Muscle layer of colon (tissue), 2 donors: ENCODE data around the gene UVRAG.

Experiments
- H3K27ac ChIP-seq: one replicate; pipeline ENCODE4 v1.7.0; 2013; ENCODE audit warnings: low read depth, mild to moderate bottlenecking, low read length, moderate library complexity
- H3K27me3 ChIP-seq, 2 donors: one replicate each; pipeline ENCODE4 v1.7.0; 2013; ENCODE audit warnings: low read length in 2 of 2, mild to moderate bottlenecking in 2 of 2; ENCODE audit not compliant: insufficient read depth in 2 of 2, control insufficient read depth in 1 of 2
- H3K36me3 ChIP-seq: one replicate; pipeline ENCODE4 v1.7.0; 2013; ENCODE audit warnings: mild to moderate bottlenecking, low read length; ENCODE audit not compliant: insufficient read depth
- H3K4me1 ChIP-seq: one replicate; pipeline ENCODE4 v1.7.0; 2013; ENCODE audit warnings: mild to moderate bottlenecking, low read length; ENCODE audit not compliant: insufficient read depth
- H3K4me3 ChIP-seq, 2 donors: one replicate each; pipeline ENCODE4 v1.7.0; 2013; ENCODE audit warnings: low read length in 2 of 2, low read depth in 1 of 2, mild to moderate bottlenecking in 1 of 2, moderate library complexity in 1 of 2
- H3K9ac ChIP-seq: one replicate; pipeline ENCODE4 v1.7.0; 2013; ENCODE audit warnings: low read length
- H3K9me3 ChIP-seq: one replicate; pipeline ENCODE4 v1.7.0; 2013; ENCODE audit warnings: mild to moderate bottlenecking, low read length
- donor health status: abdominal sarcoma.
- donor health status: Adenocarcinoma of cecum.

Gene UVRAG

DNA sequence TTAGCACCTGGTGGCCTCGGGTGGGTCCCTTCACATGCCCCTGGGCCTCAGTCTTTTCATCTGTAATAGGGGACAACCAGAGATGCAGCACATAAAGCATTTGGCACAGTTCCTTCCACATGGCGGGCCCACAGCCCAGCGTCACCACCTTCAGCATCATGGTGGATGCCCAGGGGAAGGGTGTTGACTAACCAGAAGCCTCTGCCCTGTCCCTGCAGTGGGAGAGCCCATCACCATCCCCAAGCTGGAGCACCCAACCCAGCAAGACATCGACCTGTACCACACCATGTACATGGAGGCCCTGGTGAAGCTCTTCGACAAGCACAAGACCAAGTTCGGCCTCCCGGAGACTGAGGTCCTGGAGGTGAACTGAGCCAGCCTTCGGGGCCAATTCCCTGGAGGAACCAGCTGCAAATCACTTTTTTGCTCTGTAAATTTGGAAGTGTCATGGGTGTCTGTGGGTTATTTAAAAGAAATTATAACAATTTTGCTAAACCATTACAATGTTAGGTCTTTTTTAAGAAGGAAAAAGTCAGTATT is 14.8 kb upstream of the UVRAG start:
- H3K27ac ChIP-seq = no peak overlapping the region
- no peaks in the 10 kb centered on the region for H3K4me1 ChIP-seq
- H3K9ac ChIP-seq = no peak overlapping the region
- H3K27me3 ChIP-seq = no peaks in the 10 kb centered on the region
- H3K4me3 ChIP-seq = no peak overlapping the region
- H3K9me3 ChIP-seq = no peaks in the 10 kb centered on the region
- no peaks in the 10 kb centered on the region for H3K36me3 ChIP-seq

- Histone ChIP-seq H3K9me3 (no peaks in the 10 kb centered on the region), H3K27ac (no peak overlapping the region), H3K9ac (no peak overlapping the region), H3K4me3 (no peak overlapping the region), H3K27me3 (no peaks in the 10 kb centered on the region), H3K4me1 (no peaks in the 10 kb centered on the region), H3K36me3 (no peaks in the 10 kb centered on the region)
Measured at GRCh38 chr11:75800728-75801361, 14.2 kb upstream of the UVRAG start.

DNA sequence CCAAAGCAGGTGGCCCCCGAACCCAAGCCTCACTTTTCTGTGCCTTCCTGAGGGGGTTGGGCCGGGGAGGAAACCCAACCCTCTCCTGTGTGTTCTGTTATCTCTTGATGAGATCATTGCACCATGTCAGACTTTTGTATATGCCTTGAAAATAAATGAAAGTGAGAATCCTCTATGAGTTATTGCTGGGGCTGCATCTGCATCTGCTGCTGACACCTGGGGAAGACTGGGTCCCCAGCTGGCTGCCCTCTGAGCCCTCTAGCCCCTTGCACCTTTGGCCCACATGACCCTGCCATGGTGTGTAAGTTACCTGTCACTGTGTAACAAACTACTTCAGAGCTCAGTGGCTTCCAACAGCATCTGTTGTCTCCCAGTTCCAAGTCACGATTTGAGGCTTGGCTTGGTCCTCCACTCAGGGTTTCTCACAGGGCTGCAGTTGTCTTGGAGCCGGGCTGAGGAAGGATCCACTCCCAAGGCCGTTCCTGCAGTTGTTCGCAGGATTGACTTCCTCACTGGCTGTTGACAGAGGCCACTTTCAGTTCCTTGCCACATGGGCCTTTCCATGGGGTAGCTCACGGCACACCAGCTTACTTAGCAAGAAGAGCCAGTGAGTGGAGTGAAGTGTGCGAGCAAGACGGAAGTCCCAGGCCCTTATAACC is 13.5 kb upstream of the UVRAG start:
- H3K27me3 ChIP-seq = no peaks in the 10 kb centered on the region
- H3K4me1 ChIP-seq = no peaks in the 10 kb centered on the region
- H3K27ac ChIP-seq = no peak overlapping the region
- no peak overlapping the region for H3K9ac ChIP-seq
- H3K9me3 ChIP-seq = no peaks in the 10 kb centered on the region
- no peaks in the 10 kb centered on the region for H3K36me3 ChIP-seq
- no peak overlapping the region for H3K4me3 ChIP-seq

GRCh38 chr11:75802021-75802912 is 12.7 kb upstream of the UVRAG start:
- H3K9ac ChIP-seq = no peak overlapping the region
- no peak overlapping the region for H3K4me3 ChIP-seq
- H3K36me3 ChIP-seq = no peaks in the 10 kb centered on the region
- no peaks in the 10 kb centered on the region for H3K9me3 ChIP-seq
- no peak overlapping the region for H3K27ac ChIP-seq
- H3K27me3 ChIP-seq = no peaks in the 10 kb centered on the region
- no peaks in the 10 kb centered on the region for H3K4me1 ChIP-seq

DNA sequence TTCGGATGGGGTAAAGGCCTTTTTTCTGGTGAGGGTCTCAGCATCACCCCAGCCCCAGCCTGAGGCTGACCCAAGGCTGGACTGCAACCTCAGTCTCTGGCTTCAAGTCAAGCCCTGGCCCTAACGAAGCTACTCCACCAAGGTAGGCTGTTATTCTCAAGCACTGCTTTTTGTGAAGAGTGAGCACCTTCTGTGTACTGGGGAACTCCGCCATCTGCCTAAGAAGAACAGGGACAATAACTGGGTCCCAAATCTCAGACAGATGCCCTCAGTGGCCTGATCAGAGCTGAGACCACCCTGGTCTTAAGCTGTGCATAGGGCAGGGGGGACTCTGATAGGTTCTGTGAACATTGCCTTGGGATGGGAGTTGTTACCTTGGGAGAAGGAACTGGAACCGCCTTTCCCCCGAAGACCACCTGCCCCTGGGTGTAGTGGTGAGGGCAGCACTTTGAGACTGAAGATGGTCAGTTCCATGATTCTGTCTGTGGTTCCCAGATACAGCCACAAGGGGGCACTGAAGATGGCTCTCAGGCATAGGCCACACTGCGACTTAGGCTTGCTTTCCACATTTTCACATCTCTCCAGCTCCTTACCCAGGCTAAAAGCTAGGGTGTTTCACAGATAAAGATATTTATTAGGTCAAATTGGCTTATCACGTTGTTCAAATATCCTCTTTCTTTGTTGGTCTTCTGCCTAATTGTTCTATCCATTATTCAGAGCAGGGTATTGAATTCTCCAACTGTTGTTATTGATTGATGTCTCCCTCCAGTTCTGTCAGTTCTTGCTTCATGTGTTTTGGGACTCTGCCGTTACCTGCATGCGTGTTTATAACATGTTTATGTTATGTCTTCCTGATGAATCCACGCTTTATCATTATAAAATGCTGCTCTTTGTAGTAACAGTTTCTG is 11.8 kb upstream of the UVRAG start:
- Histone ChIP-seq H3K27me3 (no peaks in the 10 kb centered on the region), H3K36me3 (no peaks in the 10 kb centered on the region), H3K4me1 (no peaks in the 10 kb centered on the region), H3K4me3 (no peak overlapping the region), H3K27ac (no peak overlapping the region), H3K9ac (no peak overlapping the region), H3K9me3 (no peaks in the 10 kb centered on the region)

- H3K4me3 ChIP-seq = no peak overlapping the region
- peaks cover 6% of the 10 kb centered on the region for H3K4me1 ChIP-seq
- no peak overlapping the region for H3K27ac ChIP-seq
- no peaks in the 10 kb centered on the region for H3K9me3 ChIP-seq
- H3K27me3 ChIP-seq = no peaks in the 10 kb centered on the region
- no peaks in the 10 kb centered on the region for H3K36me3 ChIP-seq
- no peak overlapping the region for H3K9ac ChIP-seq
Measured at GRCh38 chr11:75809111-75809510, 5.9 kb upstream of the UVRAG start.

GRCh38 chr11:75809991-75810390 is 5.0 kb upstream of the UVRAG start:
- Histone ChIP-seq H3K9me3 (no peaks in the 10 kb centered on the region), H3K27me3 (no peaks in the 10 kb centered on the region), H3K4me1 (peaks cover 9% of the 10 kb centered on the region), H3K36me3 (no peaks in the 10 kb centered on the region), H3K4me3 (no peak overlapping the region), H3K9ac (no peak overlapping the region), H3K27ac (no peak overlapping the region)

DNA sequence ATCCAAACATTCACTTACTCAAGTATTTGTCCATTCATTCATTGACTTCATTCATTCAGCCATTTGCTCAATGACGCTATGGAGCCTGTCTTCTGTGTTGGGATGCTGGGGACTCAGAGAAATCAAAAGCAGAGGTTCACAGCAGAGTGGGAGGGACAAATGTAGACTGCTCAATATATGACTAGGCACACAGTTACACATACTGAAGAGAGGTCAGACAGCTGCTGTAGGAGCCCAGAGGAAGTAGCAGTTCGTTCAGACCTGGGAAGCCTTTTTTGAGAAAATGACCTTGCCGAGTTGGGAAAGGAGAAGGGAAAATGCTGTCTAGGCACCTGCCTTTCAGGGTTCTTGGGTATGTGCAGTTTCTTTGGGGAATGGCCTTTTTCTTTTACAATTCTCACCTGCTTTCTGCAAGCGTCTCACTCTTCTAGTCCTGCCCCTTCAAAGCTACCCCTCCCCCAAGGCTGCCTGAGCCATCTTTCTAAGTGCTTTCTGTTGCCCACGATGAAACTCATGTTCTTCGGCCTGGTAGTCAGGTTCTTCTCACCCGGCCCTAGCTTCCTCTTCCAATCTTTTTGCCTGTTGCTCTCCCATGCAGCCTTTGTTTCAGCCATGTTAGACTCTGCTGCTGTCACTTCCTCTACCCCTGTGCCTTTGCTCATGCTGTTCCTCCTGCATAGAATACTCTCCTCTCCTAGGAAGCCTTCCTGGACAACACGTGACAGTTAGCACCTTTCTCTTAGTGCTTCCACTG is 4.2 kb upstream of the UVRAG start:
- Histone ChIP-seq H3K36me3 (no peaks in the 10 kb centered on the region), H3K4me3 (no peak overlapping the region), H3K27ac (no peak overlapping the region), H3K9ac (no peak overlapping the region), H3K27me3 (no peaks in the 10 kb centered on the region), H3K4me1 (peaks cover 9% of the 10 kb centered on the region), H3K9me3 (no peaks in the 10 kb centered on the region)

DNA sequence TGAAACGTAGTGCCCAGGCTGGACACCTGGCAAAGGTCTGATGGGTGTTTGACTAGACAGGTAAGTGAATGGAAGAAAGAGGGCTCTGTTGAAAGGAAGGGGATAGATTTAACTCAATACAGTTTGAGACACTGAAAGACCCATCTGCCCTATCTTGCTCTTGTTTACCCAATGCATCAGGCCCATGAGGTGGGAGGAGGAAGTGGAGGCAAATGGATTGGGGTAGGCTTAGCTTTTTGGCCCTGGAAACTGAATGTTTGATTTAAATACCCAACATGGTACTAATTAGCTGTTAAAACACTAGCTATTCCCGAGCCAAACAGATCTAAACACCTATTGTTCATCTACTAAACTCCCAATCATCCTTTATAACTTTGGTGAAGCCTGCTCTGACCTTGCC is 3.5 kb upstream of the UVRAG start:
- H3K9me3 ChIP-seq = no peaks in the 10 kb centered on the region
- H3K4me1 ChIP-seq = peaks cover 14% of the 10 kb centered on the region
- no peaks in the 10 kb centered on the region for H3K27me3 ChIP-seq
- no peak overlapping the region for H3K9ac ChIP-seq
- no peak overlapping the region for H3K27ac ChIP-seq
- no peak overlapping the region for H3K4me3 ChIP-seq
- no peaks in the 10 kb centered on the region for H3K36me3 ChIP-seq

GRCh38 chr11:75812542-75813040 is 2.4 kb upstream of the UVRAG start:
- Histone ChIP-seq H3K36me3 (no peaks in the 10 kb centered on the region), H3K27ac (no peak overlapping the region), H3K9me3 (no peaks in the 10 kb centered on the region), H3K4me1 (peaks cover 24% of the 10 kb centered on the region), H3K9ac (no peak overlapping the region), H3K27me3 (no peaks in the 10 kb centered on the region), H3K4me3 (no peak overlapping the region)
